Body of pancreas (tissue), 4 donors: ENCODE results near the gene TMEM127.

ENCODE experiments used
- POLR2A ChIP-seq, 3 donors: fragments of 450-650 bp; IDR thresholded peaks; one replicate each; pipeline ENCODE4 v1.6.1; 2016; ENCODE audit warnings: antibody characterized with exemption in 3 of 3, mild to moderate bottlenecking in 2 of 3
- TF ChIP-seq, protein P1 (sequence below), 7 experiments: fragments of 450-650 bp in 4 of 7; fragments of 200-600 bp in 3 of 7; sonication (generic) in 3 of 7; IDR thresholded peaks; one replicate each; pipeline ENCODE4 v1.5.1; 2016 to 2019; ENCODE audit warnings: antibody characterized with exemption in 7 of 7

DNA sequence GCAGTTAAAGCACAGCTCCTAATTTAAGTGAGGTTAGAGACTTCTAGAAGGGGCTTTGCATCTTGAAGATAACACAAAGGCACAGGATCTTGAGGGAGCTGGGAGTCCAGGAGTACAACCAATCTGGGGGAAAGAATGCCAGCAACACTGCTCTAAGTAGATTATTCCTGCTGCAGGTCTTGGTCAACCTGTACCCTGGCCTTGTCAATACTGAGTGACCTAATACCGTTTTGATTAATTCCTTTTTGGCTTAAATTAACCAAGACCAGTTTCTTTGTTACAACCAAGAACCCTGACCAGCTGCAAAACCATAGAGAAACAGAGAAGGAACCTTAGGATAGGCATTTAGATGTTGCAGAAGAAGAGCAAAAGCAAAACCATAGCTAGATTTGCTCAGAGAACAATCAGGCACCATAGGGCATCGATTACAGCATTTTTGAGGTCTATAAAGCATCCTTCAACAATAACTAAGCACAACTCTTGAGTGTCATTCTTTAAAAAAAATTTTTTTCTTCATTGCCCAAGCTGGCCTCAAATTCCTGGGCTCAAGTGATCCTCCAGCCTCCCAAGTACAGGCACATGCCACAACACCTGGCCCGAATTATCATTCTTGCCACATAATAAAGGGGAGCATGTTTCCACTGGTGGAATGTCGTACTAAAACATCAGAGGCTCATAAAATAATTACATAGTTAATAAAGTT is 63.5 kb downstream of the TMEM127 start:
- TF ChIP-seq POLR2A (IDR thresholded peaks at IDR 0.05), result no peak
- TF ChIP-seq, protein P1, sequence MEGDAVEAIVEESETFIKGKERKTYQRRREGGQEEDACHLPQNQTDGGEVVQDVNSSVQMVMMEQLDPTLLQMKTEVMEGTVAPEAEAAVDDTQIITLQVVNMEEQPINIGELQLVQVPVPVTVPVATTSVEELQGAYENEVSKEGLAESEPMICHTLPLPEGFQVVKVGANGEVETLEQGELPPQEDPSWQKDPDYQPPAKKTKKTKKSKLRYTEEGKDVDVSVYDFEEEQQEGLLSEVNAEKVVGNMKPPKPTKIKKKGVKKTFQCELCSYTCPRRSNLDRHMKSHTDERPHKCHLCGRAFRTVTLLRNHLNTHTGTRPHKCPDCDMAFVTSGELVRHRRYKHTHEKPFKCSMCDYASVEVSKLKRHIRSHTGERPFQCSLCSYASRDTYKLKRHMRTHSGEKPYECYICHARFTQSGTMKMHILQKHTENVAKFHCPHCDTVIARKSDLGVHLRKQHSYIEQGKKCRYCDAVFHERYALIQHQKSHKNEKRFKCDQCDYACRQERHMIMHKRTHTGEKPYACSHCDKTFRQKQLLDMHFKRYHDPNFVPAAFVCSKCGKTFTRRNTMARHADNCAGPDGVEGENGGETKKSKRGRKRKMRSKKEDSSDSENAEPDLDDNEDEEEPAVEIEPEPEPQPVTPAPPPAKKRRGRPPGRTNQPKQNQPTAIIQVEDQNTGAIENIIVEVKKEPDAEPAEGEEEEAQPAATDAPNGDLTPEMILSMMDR (IDR thresholded peaks at IDR 0.05), result no peak
